ENCODE results near the gene ODAD4. TPM values are rescaled to one million over a fixed set of nuclear protein-coding genes. Genes with fewer than 3 reads are reported as not detected.

The ODAD4 gene
- total RNA-seq, 1 donor from 2014 or later, result 1.0 TPM

GRCh38 chr17:41939044-41939692 lies 8.8 kb downstream of the ODAD4 start:
- no peaks in the 10 kb centered on the region for H3K36me3 ChIP-seq
- DNase-seq, result no peak
- H3K9me3 ChIP-seq, result no peaks in the 10 kb centered on the region
- no peak for ATAC-seq
- TF ChIP-seq CTCF (IDR thresholded peaks at IDR 0.05), result no peak
- no peak overlapping the region for H3K4me3 ChIP-seq
- no peaks in the 10 kb centered on the region for H3K27me3 ChIP-seq
- intact Hi-C loops (cut with DNase I), result no loop called here
- no peak overlapping the region for H3K27ac ChIP-seq
- H3K4me1 ChIP-seq, result peaks cover 6% of the 10 kb centered on the region

GRCh38 chr17:41939693-41940090 lies 9.3 kb downstream of the ODAD4 start:
- Histone ChIP-seq H3K36me3 (no peaks in the 10 kb centered on the region), H3K4me1 (peaks cover 6% of the 10 kb centered on the region), H3K9me3 (no peaks in the 10 kb centered on the region), H3K27me3 (no peaks in the 10 kb centered on the region), H3K4me3 (no peak overlapping the region), H3K27ac (no peak overlapping the region)
- intact Hi-C loops (cut with DNase I), result no loop called here
- ATAC-seq (no peak), DNase-seq (no peak)
- TF ChIP-seq CTCF (IDR thresholded peaks at IDR 0.05), result no peak

GRCh38 chr17:41941168-41941567 lies 10.8 kb downstream of the ODAD4 start:
- intact Hi-C loops (cut with DNase I), result no loop called here
- no peak for ATAC-seq
- Histone ChIP-seq H3K36me3 (no peaks in the 10 kb centered on the region), H3K27me3 (no peaks in the 10 kb centered on the region), H3K27ac (no peak overlapping the region), H3K9me3 (no peaks in the 10 kb centered on the region), H3K4me3 (no peak overlapping the region), H3K4me1 (peaks cover 6% of the 10 kb centered on the region)
- TF ChIP-seq CTCF (IDR thresholded peaks at IDR 0.05), result no peak
- no peak for DNase-seq

GRCh38 chr17:41942626-41943373 lies 12.4 kb downstream of the ODAD4 start:
- Histone ChIP-seq H3K27ac (no peak overlapping the region), H3K4me1 (peaks cover 6% of the 10 kb centered on the region), H3K4me3 (no peak overlapping the region), H3K36me3 (no peaks in the 10 kb centered on the region), H3K27me3 (no peaks in the 10 kb centered on the region), H3K9me3 (no peaks in the 10 kb centered on the region)
- TF ChIP-seq CTCF (IDR thresholded peaks at IDR 0.05), result no peak
- intact Hi-C loops (cut with DNase I), result no loop called here
- ATAC-seq, result no peak
- DNase-seq, result no peak

GRCh38 chr17:41943492-41943891 lies 13.1 kb downstream of the ODAD4 start:
- Histone ChIP-seq H3K27me3 (no peaks in the 10 kb centered on the region), H3K4me1 (peaks cover 6% of the 10 kb centered on the region), H3K27ac (no peak overlapping the region), H3K9me3 (no peaks in the 10 kb centered on the region), H3K4me3 (no peak overlapping the region), H3K36me3 (no peaks in the 10 kb centered on the region)
- DNase-seq, result no peak
- TF ChIP-seq CTCF (IDR thresholded peaks at IDR 0.05), result no peak
- no peak for ATAC-seq
- intact Hi-C loops (cut with DNase I), result no loop called here
